IMR-90 (cell line): ENCODE measurements around the gene BSDC1. TPM values are rescaled to one million over a fixed set of nuclear protein-coding genes. Genes with fewer than 3 reads are reported as not detected.

Source experiments
- ATAC-seq: fragments of 200-7000 bp; cut with Tn5 transposase; 2 replicates; pipeline ENCODE4 v1.9.1; 2020; ENCODE audit warnings: low read depth, mild to moderate bottlenecking, moderate library complexity
- BruUV-seq: library from RNA; stranded (reverse); fragments of 400-500 nt; replicated peaks from 2 replicates; lab custom pipeline; 2021; lab: Mats Ljungman, UMichigan
- CTCF ChIA-PET: fragments of 300-600 bp; formaldehyde crosslinking; extraction: SDS; loops from one replicate; lab custom pipeline; 2021; ENCODE audit warnings: antibody characterized with exemption; lab: Yijun Ruan, JAX
- POLR2A ChIA-PET: fragments of 300-600 bp; sonication (Branson Sonifier 250); formaldehyde crosslinking; loops from one replicate; lab custom pipeline; 2022; ENCODE audit warnings: antibody characterized with exemption; ENCODE audit not compliant: unreplicated experiment; lab: Charles Lee
- DNase-seq: peaks from one replicate; pipeline ENCODE4 v3.0.0; 2013
- H2AFZ ChIP-seq: replicated peaks from 2 replicates; pipeline ENCODE3; 2013; ENCODE audit warnings: low read length, mild to moderate bottlenecking; ENCODE audit not compliant: poor library complexity
- H2AK5ac ChIP-seq: 2 replicates; pipeline ENCODE4 v1.6.1; 2013; ENCODE audit warnings: low read depth, low read length, inconsistent platforms
- H2AK9ac ChIP-seq: replicated peaks from 2 replicates; pipeline ENCODE3; 2013; ENCODE audit warnings: mild to moderate bottlenecking, low read depth, low read length, moderate library complexity; ENCODE audit not compliant: poor library complexity
- H2BK120ac ChIP-seq: 2 replicates; pipeline ENCODE4 v1.6.1; 2013; ENCODE audit warnings: low read depth, low read length, inconsistent platforms
- H2BK15ac ChIP-seq: 3 replicates; pipeline ENCODE4 v1.6.1; 2013; ENCODE audit warnings: low read depth, low read length, inconsistent platforms
- H2BK20ac ChIP-seq: 2 replicates; pipeline ENCODE4 v1.6.1; 2013; ENCODE audit warnings: low read depth, mild to moderate bottlenecking, inconsistent platforms, low read length, moderate library complexity
- H2BK5ac ChIP-seq: 2 replicates; pipeline ENCODE4 v1.6.1; 2013; ENCODE audit warnings: mild to moderate bottlenecking, low read depth, low read length, inconsistent platforms; ENCODE audit not compliant: poor library complexity, severe bottlenecking
- H3K14ac ChIP-seq: replicated peaks from 2 replicates; pipeline ENCODE4 v1.6.1; 2013; ENCODE audit warnings: low read depth, low read length, inconsistent platforms
- H3K18ac ChIP-seq: 2 replicates; pipeline ENCODE4 v1.6.1; 2013; ENCODE audit warnings: low read depth, low read length, control low read depth
- H3K23ac ChIP-seq: 2 replicates; pipeline ENCODE4 v1.6.1; 2013; ENCODE audit warnings: low read depth, low read length, inconsistent platforms
- H3K27ac ChIP-seq: 2 replicates; pipeline ENCODE4 v1.5.1; 2013; ENCODE audit warnings: mild to moderate bottlenecking, control low read depth, low read length; ENCODE audit not compliant: insufficient read depth
- H3K27me3 ChIP-seq: 2 replicates; pipeline ENCODE4 v1.6.1; 2013; ENCODE audit warnings: low read length; ENCODE audit not compliant: control insufficient read depth, insufficient read depth
- H3K36me3 ChIP-seq: 2 replicates; pipeline ENCODE4 v1.6.1; 2013; ENCODE audit warnings: low read length, mixed read lengths; ENCODE audit not compliant: control insufficient read depth, insufficient read depth
- H3K4ac ChIP-seq: 2 replicates; pipeline ENCODE4 v1.6.1; 2013; ENCODE audit warnings: low read depth, low read length, inconsistent platforms
- H3K4me1 ChIP-seq: 2 replicates; pipeline ENCODE4 v1.6.1; 2013; ENCODE audit warnings: low read length, mixed read lengths; ENCODE audit not compliant: control insufficient read depth, insufficient read depth
- H3K4me2 ChIP-seq: 2 replicates; pipeline ENCODE4 v1.6.1; 2013; ENCODE audit warnings: low read depth, mild to moderate bottlenecking, control low read depth, low read length, moderate library complexity
- H3K4me3 ChIP-seq: 2 replicates; pipeline ENCODE4 v1.5.1; 2013; ENCODE audit warnings: low read depth, mild to moderate bottlenecking, control low read depth, low read length, moderate library complexity; ENCODE audit not compliant: insufficient read depth
- H3K56ac ChIP-seq: 2 replicates; pipeline ENCODE4 v1.6.1; 2013; ENCODE audit warnings: low read length, inconsistent platforms; ENCODE audit not compliant: insufficient read depth; ENCODE audit errors: extremely low read depth
- H3K79me1 ChIP-seq, 2 experiments: 2 replicates each; pipeline ENCODE4 v1.6.1; 2013; ENCODE audit warnings: low read length in 2 of 2, inconsistent platforms in 1 of 2, low read depth in 1 of 2
- H3K9ac ChIP-seq: 2 replicates; pipeline ENCODE4 v1.6.1; 2013; ENCODE audit warnings: low read depth, low read length, control low read depth
- H3K9me1 ChIP-seq: 2 replicates; pipeline ENCODE4 v1.6.1; 2013; ENCODE audit warnings: low read length, inconsistent platforms; ENCODE audit not compliant: insufficient read depth
- H3K9me3 ChIP-seq: 2 replicates; pipeline ENCODE4 v1.6.1; 2013; ENCODE audit warnings: low read length; ENCODE audit not compliant: control insufficient read depth, insufficient read depth
- H4K20me1 ChIP-seq: 2 replicates; pipeline ENCODE4 v1.6.1; 2013; ENCODE audit warnings: low read length, inconsistent platforms; ENCODE audit not compliant: insufficient read depth
- H4K5ac ChIP-seq: 2 replicates; pipeline ENCODE4 v1.6.1; 2013; ENCODE audit warnings: mild to moderate bottlenecking, low read depth, low read length, control low read depth
- H4K8ac ChIP-seq, 2 experiments: 2 replicates each; pipeline ENCODE4 v1.6.1; 2013; ENCODE audit warnings: low read depth in 2 of 2, low read length in 2 of 2, control low read depth in 1 of 2, inconsistent platforms in 1 of 2
- H4K91ac ChIP-seq: 2 replicates; pipeline ENCODE4 v1.6.1; 2013; ENCODE audit warnings: low read depth, low read length, inconsistent platforms; ENCODE audit not compliant: insufficient read depth
- BHLHE40 ChIP-seq: fragments of 150-350 bp; IDR thresholded peaks from 2 replicates; pipeline ENCODE4 v1.6.1; 2016; ENCODE audit warnings: mild to moderate bottlenecking, low read depth, low read length
- CEBPB ChIP-seq: IDR thresholded peaks from 2 replicates; pipeline ENCODE4 v1.6.1; 2012; ENCODE audit warnings: low read depth, low read length, improper control_type of control experiment
- CHD1 ChIP-seq: IDR thresholded peaks from 2 replicates; pipeline ENCODE4 v1.6.1; 2012; ENCODE audit warnings: low read depth, low read length, improper control_type of control experiment
- CTCF ChIP-seq: conservative IDR thresholded peaks from 2 replicates; pipeline ENCODE4 v1.5.1; 2012; ENCODE audit warnings: mild to moderate bottlenecking, low read depth, low read length, improper control_type of control experiment
- ELK1 ChIP-seq: fragments of 150-350 bp; IDR thresholded peaks from 2 replicates; pipeline ENCODE4 v1.6.1; 2016; ENCODE audit warnings: low read depth, mild to moderate bottlenecking, low read length, moderate library complexity, borderline replicate concordance
- FOS ChIP-seq: fragments of 150-350 bp; IDR thresholded peaks from 2 replicates; pipeline ENCODE4 v1.6.1; 2016; ENCODE audit warnings: low read depth, low read length
- MAFK ChIP-seq: IDR thresholded peaks from 2 replicates; pipeline ENCODE4 v1.6.1; 2012; ENCODE audit warnings: low read depth, low read length, improper control_type of control experiment
- MAZ ChIP-seq: IDR thresholded peaks from 2 replicates; pipeline ENCODE4 v1.6.1; 2012; ENCODE audit warnings: low read depth, mild to moderate bottlenecking, low read length, improper control_type of control experiment, moderate library complexity, borderline replicate concordance
- MXI1 ChIP-seq: IDR thresholded peaks from 2 replicates; pipeline ENCODE4 v1.6.1; 2012; ENCODE audit warnings: low read depth, mild to moderate bottlenecking, low read length, moderate library complexity, borderline replicate concordance
- NFE2L2 ChIP-seq: fragments of 150-350 bp; IDR thresholded peaks from 2 replicates; pipeline ENCODE4 v1.6.1; 2016; ENCODE audit warnings: low read depth, mild to moderate bottlenecking, low read length
- POLR2A ChIP-seq: IDR thresholded peaks from 2 replicates; pipeline ENCODE4 v1.6.1; 2012; ENCODE audit warnings: mild to moderate bottlenecking, low read depth, low read length
- RAD21 ChIP-seq: IDR thresholded peaks from 2 replicates; pipeline ENCODE4 v1.6.1; 2012; ENCODE audit warnings: low read length, improper control_type of control experiment
- RCOR1 ChIP-seq: IDR thresholded peaks from 2 replicates; pipeline ENCODE4 v1.6.1; 2012; ENCODE audit warnings: mild to moderate bottlenecking, low read length, improper control_type of control experiment; ENCODE audit not compliant: insufficient replicate concordance
- RFX5 ChIP-seq: IDR thresholded peaks from 2 replicates; pipeline ENCODE4 v1.8.0; 2012; ENCODE audit warnings: low read depth, mild to moderate bottlenecking, low read length, moderate library complexity
- SMC3 ChIP-seq: fragments of 150-350 bp; IDR thresholded peaks from 2 replicates; pipeline ENCODE4 v1.6.1; 2016; ENCODE audit warnings: low read depth, mild to moderate bottlenecking, antibody characterized with exemption, low read length, moderate library complexity
- USF2 ChIP-seq: fragments of 150-350 bp; IDR thresholded peaks from 2 replicates; pipeline ENCODE4 v1.6.1; 2017; ENCODE audit warnings: mild to moderate bottlenecking, antibody characterized with exemption, low read length, low read depth
- dilution Hi-C: fragments of 300-500 bp; cut with HindIII; formaldehyde crosslinking; loops from one replicate; pipeline ENCODE4 v1.14.3; 2018; ENCODE audit warnings: low sequenced_read_pairs; ENCODE audit not compliant: unreplicated experiment
- in situ Hi-C: fragments of 300-500 bp; cut with MboI; formaldehyde crosslinking; loops from 3 replicates; pipeline ENCODE4 v1.14.3; 2019; ENCODE audit warnings: low sequenced_read_pairs, inconsistent platforms, mixed read lengths
- intact Hi-C: fragments of 100-400 bp; cut with micrococcal nuclease; formaldehyde crosslinking; loops from 2 replicates; pipeline ENCODE4 v1.10.0; 2022
- polyA plus RNA-seq, 3 experiments: library from polyadenylated mRNA; depleted of rRNA; stranded (reverse); fragments of >200 nt; gene quantifications; 2 replicates each; pipeline ENCODE4 v1.2.3, GENCODE V29; 2012; ENCODE audit warnings: low replicate concordance in 1 of 3
- total RNA-seq: library from RNA; depleted of rRNA; stranded (reverse); fragments of >200 nt; gene quantifications from 2 replicates; pipeline ENCODE4 v1.2.3, GENCODE V29; 2012

BSDC1 gene
- total and polyA plus RNA-seq, 2 of the 4 experiments (the other 2 are of a cell fraction) = 56.8 to 60.4 TPM

GRCh38 chr1:32411261-32411660 lies 17.0 kb upstream of the BSDC1 start:
- H2AK5ac ChIP-seq = no peak overlapping the region
- ChIA-PET POLR2A (no interaction called here), CTCF (interaction anchor here (1.0 to 1.4 kb wide), 3 partner anchors 11 to 17 kb away, joined by 3 to 15 read pairs (median 4); partner anchors contain the start of gene BSDC1)
- H4K5ac ChIP-seq = no peak overlapping the region
- no peak overlapping the region for H4K8ac ChIP-seq
- no peak overlapping the region for H2AK9ac ChIP-seq
- TF ChIP-seq FOS = no peak
- no peak for TF ChIP-seq RAD21
- TF ChIP-seq RFX5 = no peak
- no peak for TF ChIP-seq USF2
- TF ChIP-seq CTCF = no peak
- no peak for TF ChIP-seq NFE2L2
- no peak for TF ChIP-seq SMC3
- TF ChIP-seq CEBPB = no peak
- no peak for TF ChIP-seq RCOR1
- no peak for TF ChIP-seq MXI1
- TF ChIP-seq BHLHE40 = no peak
- no peak for TF ChIP-seq MAFK
- TF ChIP-seq POLR2A = no peak
- no peak for TF ChIP-seq CHD1
- no peak for TF ChIP-seq ELK1
- no peak for TF ChIP-seq MAZ
- H3K23ac ChIP-seq = no peak overlapping the region
- H2BK20ac ChIP-seq = no peak overlapping the region
- no peak overlapping the region for H2BK120ac ChIP-seq
- BruUV-seq = no TSS peak
- in situ Hi-C loops (no loop called here), dilution Hi-C loops (no loop called here), intact Hi-C loops (no loop called here)
- no peak overlapping the region for H3K4ac ChIP-seq
- no peaks in the 10 kb centered on the region for H3K36me3 ChIP-seq
- H3K27me3 ChIP-seq = peaks cover 6% of the 10 kb centered on the region
- H2BK5ac ChIP-seq = no peak overlapping the region
- H3K18ac ChIP-seq = no peak overlapping the region
- DNase-seq (no peak), ATAC-seq (no peak)
- no peak overlapping the region for H3K14ac ChIP-seq
- H3K9ac ChIP-seq = no peak overlapping the region
- H4K91ac ChIP-seq = no peak overlapping the region
- H3K56ac ChIP-seq = no peak overlapping the region
- no peaks in the 10 kb centered on the region for H4K20me1 ChIP-seq
- H3K27ac ChIP-seq = no peak overlapping the region
- H3K4me2 ChIP-seq = no peak overlapping the region
- H2AFZ ChIP-seq = no peak overlapping the region
- H3K79me1 ChIP-seq = no peaks in the 10 kb centered on the region
- H3K9me1 ChIP-seq = no peaks in the 10 kb centered on the region
- no peak overlapping the region for H3K4me3 ChIP-seq
- no peaks in the 10 kb centered on the region for H3K4me1 ChIP-seq
- no peak overlapping the region for H2BK15ac ChIP-seq
- no peaks in the 10 kb centered on the region for H3K9me3 ChIP-seq
